GM19023 (cell line): ENCODE results near the gene DDX10.
"Not testable (repeated sequence)": the region's sequence is repeated elsewhere in the genome, so short reads cannot be mapped to it uniquely, and the experiment has no call there.

Experiments used
- ATAC-seq: cut with Tn5 transposase; IDR thresholded peaks from one replicate; pipeline ENCODE4 v1.9.1; 2021; ENCODE audit warnings: mild to moderate bottlenecking, moderate library complexity; ENCODE audit not compliant: unreplicated experiment

Gene DDX10

DNA sequence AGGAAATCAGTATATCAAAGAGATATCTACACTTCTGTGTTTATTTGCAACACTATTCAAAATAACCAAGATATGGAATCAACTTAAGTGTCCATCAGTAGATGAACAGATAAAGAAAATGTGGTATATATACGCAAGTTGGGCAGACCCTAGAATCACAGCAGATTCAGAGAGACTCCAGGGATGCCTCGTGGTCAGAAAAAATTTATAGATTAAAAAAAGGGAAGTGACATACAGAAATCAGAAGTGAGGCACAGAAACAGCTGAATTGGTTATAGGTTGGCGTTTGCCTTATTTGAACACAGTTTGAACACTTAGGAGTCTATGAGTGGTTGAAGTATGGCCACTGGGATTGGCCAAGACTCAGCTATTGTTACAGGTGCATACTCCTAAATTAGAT is 10.8 kb upstream of the DDX10 start:
- not testable (repeated sequence) for ATAC-seq

DNA sequence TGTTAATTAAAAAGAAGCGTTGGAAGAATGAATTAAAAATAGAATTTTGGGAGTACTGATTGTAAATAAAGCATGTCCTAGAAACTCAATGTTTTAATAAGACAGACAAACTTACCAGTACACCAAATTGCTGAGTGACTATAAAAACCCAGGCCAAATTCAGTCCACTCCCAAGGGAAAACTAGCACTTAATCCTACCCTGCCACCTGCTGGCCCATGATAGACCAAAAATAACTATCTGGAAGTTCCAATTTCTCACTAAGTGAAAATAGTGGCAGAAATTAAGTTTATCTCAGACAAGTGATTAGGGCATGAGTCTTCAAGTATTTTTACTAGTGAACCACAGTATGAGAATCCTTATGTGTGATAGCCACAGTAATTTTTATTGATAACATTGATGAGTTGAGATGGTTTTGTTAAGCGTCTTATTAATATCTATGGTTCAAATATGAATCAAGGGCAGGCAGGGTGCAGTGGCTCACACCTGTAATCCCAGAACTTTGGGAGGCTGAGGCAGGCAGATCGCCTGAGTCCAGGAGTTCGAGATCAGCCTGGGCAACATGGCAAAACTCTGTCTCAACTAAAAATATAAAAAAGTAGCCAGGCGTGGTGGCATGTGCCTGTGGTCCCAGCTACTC is 9.8 kb upstream of the DDX10 start:
- ATAC-seq, result no peak

GRCh38 chr11:108662700-108663099 is 2.2 kb upstream of the DDX10 start:
- ATAC-seq, result peak; percentile 19

DNA sequence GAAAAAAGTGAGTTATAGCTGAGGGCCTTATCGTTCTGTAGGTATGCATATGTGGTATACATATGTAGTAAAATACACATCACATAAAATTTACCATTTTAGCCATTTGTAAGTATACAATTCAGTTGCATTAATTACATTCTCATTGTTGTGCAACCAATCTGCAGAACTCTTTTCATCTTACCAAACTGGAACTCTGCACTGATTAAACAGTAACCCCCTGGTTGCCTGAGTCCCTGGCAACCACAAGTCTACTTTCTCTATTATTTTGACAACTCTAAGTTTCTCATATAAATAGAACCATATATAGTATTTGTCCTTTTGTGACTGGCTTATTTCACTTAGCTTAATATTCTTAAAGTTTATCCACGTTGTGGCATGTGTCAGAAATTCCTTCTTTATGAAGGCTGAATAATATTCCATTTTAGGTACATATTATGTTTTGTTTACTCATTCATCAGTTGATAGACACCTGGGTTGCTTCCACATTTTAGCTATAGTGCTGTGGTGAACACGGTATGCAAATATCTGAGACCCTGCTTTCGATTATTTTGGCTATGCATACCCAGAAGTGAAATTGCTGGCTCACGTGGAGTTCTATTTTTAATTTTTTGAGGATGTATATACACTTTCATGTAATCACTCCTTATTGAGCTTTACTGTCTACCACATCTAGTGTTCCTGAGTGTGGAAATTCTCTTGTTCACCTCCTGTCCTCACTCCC is 1.6 kb upstream of the DDX10 start:
- ATAC-seq, result peak; percentile 35

DNA sequence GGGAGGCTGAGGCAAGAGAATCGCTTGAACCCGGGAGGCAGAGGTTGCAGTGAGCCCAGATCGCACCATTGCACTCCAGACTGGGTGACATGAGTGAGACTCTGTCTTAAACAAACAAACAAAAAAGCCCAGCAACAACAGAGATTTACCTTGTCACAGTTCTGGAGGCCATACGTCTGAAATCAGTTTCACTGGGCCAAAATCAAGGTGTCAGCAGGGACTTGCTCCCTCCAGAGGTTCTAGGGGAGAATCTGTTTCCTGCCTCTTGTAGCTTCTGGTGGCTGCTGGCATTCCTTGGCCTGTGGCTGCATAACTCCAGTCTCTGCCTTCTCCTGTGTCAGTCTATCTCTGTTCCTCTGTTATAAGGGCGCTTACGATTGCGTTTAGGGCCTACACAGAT is 1.5 kb downstream of the DDX10 start:
- ATAC-seq, result no peak

DNA sequence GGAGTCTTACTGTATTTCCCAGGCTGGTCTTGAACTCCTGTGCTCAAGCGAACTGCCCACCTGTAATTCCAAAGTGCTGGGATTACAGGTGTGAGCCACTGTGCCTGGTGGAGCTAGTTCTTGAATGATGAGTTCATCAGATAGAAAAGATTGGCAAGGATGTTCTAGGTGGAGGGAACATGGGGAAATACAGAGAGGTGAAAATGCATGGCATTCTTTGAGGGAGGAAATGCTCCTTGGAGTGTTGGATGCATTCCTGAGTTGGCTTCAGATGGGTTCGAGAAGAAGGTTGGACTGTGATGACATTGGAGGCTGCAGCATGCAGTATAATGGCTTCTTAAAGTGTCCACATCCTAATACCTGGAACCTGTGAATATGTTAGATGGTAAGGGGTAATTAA is 4.4 kb downstream of the DDX10 start:
- no peak for ATAC-seq

- no peak for ATAC-seq
These were observed 4.8 kb downstream of the DDX10 start for GRCh38 chr11:108669711-108670110.

- no peak for ATAC-seq
These were observed 5.6 kb downstream of the DDX10 start for GRCh38 chr11:108670451-108670850.

DNA sequence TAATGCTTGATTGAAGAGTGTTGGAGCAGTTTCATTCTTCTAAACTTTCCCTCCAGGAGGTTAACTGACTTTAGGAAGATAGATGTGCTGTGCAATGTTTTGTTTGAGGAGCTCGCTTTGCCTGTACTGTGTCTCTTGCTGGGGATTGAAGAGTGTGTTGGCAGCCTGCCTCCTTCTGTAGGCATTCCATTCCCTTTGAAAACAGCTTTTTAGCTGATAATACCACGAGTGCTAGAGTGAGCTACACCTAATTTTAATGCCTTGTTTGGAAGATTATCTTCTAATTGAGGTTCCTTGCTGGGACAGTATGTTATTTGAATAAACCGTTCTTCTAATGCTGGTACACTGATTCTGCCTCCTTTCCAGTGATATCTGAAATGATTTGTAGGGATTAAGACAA is 7.2 kb downstream of the DDX10 start:
- no peak for ATAC-seq

- ATAC-seq, result no peak
These were observed 7.9 kb downstream of the DDX10 start for GRCh38 chr11:108672786-108673185.

DNA sequence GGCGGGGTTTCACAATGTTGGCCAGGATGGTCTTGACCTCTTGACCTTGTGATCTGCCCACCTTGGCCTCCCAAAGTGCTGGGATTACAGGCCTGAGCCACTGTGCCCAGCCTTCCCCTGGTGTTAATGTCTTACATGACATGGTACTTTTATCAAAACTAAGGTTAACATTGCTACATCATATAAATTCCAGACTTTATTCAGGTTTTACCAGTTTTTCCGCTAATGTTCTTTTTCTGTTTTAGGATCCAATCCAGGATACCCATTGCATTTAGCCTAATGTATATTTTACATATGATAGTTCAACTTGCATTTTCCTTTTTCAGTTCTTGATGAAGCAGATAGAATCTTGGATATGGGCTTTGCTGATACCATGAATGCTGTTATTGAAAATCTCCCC is 14.2 kb downstream of the DDX10 start:
- ATAC-seq, result no peak

GRCh38 chr11:108680271-108680670 is 15.4 kb downstream of the DDX10 start:
- no peak for ATAC-seq

GRCh38 chr11:108685419-108686130 is 20.7 kb downstream of the DDX10 start:
- no peak for ATAC-seq

- no peak for ATAC-seq
These were observed 29.0 kb downstream of the DDX10 start for GRCh38 chr11:108693852-108694251.

- ATAC-seq, result no peak
These were observed 30.0 kb downstream of the DDX10 start for GRCh38 chr11:108694846-108695245.

DNA sequence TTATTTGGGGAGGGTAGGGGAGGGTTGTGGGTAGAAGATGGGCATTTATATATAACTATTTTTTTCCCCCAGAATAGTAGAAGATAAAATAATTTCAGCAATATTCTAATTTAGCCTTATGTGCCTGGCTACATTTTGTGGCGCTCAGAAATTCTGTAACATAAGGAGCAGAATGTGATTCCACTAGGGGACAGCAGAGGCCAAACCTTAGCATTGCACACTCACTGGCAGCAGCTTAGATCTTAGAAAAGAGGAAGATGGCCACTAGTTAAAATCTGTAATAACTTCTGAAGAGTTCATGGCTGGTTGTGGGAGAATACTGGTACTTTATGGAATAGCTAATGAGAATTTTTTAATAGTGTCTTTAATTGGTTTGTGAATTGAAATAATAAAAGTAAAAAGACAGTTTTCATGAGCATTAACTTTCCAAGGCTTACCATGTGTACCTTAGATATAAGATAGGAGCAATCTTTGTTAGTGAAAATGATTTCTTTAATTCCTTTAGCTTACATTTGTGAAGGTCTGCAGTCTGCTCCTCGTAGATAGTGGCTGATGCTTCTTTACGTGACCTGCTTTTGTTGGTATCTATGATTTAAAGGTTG is 33.1 kb downstream of the DDX10 start:
- ATAC-seq, result peak; percentile 73

DNA sequence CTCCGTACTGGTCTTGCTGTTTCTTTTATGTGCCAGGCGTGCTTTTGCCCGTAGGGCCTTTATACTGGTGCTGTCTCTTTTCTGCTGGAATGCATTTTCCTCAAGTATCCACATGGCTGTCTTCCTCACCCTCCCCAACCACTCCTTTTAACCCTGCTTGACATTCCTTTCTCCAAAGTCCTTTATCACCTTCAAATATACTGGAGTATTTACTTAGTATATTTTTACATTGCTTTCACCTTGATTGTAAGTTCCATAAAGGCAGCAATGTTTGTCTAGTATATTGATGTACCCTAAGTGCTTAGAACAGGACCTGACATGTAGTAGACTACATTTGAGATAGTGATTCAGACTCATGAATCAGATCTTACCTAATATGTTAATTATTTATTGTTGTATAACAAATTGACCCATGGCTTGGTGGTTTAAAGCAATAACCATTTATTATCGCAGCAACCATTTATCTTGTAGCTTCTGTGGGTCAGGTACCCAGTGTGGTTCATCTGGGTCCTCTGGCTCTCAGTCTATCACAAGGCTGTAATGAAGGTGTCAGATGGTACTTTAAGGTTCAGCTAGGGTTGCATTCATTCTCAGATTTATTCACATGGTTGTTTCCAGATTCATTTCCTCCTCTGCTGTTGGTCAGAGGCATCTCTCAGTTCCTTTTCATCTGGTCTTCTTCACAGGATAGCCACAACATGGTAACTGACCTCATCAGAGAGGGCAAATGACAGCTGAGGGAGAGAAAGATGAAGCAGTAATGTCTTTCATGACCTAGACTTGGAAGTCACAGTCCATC is 34.2 kb downstream of the DDX10 start:
- peak; percentile 79 for ATAC-seq

DNA sequence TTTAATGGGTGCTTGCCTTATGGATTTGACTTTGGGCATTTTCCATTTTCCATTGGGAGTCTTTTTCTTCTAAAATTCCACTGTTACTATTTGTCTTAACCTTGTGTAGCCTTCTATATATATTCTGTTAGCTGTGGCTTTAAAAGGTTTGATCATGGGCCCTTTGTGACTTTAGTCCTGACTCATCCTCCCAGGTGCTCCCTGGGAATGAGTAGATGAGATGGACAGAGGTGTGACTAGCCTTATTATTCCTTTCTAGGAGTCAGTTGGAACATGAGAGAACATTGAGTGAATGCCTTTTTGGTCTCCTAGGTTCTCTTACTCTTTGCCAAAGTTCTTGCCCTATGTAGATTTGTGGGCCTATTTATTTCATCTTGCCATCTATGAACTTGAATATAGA is 39.0 kb downstream of the DDX10 start:
- ATAC-seq, result no peak

GRCh38 chr11:108705061-108705460 is 40.2 kb downstream of the DDX10 start:
- no peak for ATAC-seq

GRCh38 chr11:108708173-108708572 is 43.3 kb downstream of the DDX10 start:
- ATAC-seq, result no peak

- ATAC-seq, result no peak
These were observed 44.9 kb downstream of the DDX10 start for GRCh38 chr11:108709741-108710140.
